ENCODE measurements around the gene ECI1.

- TF ChIP-seq CTCF (IDR thresholded peaks at IDR 0.05) = no peak
- peak in 1 of 2 donors; percentile 34 for TF ChIP-seq POLR2A (IDR thresholded peaks at IDR 0.05)
These were observed 46.1 kb downstream of the ECI1 start, which contains the start of gene MLST8 for GRCh38 chr16:2205104-2205966.
